Measurements from ENCODE around the gene PTGER4. TPM values are rescaled to one million over a fixed set of nuclear protein-coding genes. Genes with fewer than 3 reads are reported as not detected.

PTGER4 gene
- total RNA-seq, 2 donors from 2014 or later, result 25.9 to 38.9 TPM

DNA sequence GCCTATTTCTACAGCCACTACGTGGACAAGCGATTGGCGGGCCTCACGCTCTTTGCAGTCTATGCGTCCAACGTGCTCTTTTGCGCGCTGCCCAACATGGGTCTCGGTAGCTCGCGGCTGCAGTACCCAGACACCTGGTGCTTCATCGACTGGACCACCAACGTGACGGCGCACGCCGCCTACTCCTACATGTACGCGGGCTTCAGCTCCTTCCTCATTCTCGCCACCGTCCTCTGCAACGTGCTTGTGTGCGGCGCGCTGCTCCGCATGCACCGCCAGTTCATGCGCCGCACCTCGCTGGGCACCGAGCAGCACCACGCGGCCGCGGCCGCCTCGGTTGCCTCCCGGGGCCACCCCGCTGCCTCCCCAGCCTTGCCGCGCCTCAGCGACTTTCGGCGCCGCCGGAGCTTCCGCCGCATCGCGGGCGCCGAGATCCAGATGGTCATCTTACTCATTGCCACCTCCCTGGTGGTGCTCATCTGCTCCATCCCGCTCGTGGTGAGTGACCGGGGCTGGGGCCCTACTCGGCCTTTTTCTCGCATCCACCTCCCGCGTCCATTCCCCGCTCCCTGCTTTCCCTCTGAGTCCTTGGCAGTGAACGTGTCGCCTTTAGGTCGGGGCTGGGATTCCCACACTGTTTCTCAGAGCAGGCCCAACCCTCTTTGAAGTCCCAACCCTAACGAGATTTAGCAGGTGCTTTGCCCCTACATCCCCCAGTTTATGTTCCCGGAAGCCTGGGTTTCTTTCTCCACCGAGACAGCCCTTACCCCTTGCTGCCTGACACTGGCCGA is 1.8 kb downstream of the PTGER4 start:
- Histone ChIP-seq H3K4me3 (peak overlapping the region; percentile 24 to 95), H3K9me3 (no peaks in the 10 kb centered on the region), H3K36me3 (replicated peaks in 1 of 2; ENCODE audit: insufficient read depth in 1 of 2, low read depth in 2 of 2) (no peaks in the 10 kb centered on the region), H3K4me1 (peaks cover 20% of the 10 kb centered on the region), H3K27ac (peak overlapping the region; percentile 37 to 95 (median 89)), H3K27me3 (no peaks in the 10 kb centered on the region)
- DNase-seq (peak; percentile 29 to 51 (median 42)), ATAC-seq (no peak)
- TF ChIP-seq CTCF (IDR thresholded peaks at IDR 0.05) (no peak), POLR2A (IDR thresholded peaks at IDR 0.05) (peak in 2 of 3 donors; percentile 17 to 21)
- intact Hi-C loops (cut with DNase I), result loop anchor here (5.0 kb wide), 1 partner anchor 969 kb away; no protein-coding TSS in a partner anchor
- WGBS, 2 donors, result 3 to 10% methylated on average over 42 to 59 of the region's 67 CpGs

DNA sequence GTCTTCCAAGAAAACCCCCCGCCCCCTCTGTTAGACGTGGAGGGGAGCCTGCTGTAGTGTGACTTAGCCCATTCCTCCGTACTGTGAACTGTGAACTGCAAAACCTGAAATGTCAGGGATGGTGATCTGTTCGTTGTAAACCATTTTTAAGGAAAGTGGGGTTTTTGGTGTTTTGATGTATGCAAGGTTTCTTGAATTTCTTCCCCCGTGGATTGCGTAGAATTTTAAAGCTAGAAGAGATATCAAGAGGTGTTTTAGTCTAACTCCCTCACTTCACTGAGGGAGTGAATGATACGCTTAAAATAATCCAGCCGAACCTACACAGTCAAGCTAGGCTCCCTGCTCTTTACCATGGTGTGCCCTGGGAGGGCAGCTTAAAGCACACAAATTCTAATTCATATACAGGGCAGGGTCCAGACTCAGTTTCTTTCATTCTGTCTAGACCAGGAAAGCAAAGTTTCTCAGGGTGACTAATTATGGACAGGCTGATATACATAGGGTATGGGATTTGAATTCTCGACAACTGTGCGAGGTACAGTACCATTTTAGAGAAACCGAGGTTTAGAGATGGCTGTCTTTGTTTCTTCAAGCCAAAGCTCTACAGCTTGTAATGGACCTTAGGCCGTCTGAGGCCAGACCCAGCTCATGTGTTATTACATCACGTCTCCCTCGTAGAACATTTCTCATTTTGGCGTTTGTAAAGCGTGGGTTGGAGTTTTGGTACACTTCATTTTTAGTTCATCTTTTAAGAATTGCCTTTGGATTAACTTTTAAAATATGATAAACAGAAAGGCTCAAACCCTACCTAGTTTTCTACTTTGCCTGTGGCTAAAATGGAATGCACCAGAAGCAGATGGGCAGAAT is 2.7 kb downstream of the PTGER4 start:
- peak overlapping the region; percentile 37 to 95 (median 89) for H3K27ac ChIP-seq
- TF ChIP-seq CTCF (IDR thresholded peaks at IDR 0.05), result no peak
- peak in 1 of 3 donors; percentile 26 for TF ChIP-seq POLR2A (IDR thresholded peaks at IDR 0.05)
- H3K9me3 ChIP-seq, result no peaks in the 10 kb centered on the region
- DNase-seq (peak; percentile 22 to 55 (median 38)), ATAC-seq (no peak)
- no peaks in the 10 kb centered on the region for H3K27me3 ChIP-seq
- no peaks in the 10 kb centered on the region for H3K36me3 ChIP-seq (replicated peaks in 1 of 2; ENCODE audit: insufficient read depth in 1 of 2, low read depth in 2 of 2)
- intact Hi-C loops (cut with DNase I), result loop anchor here (5.0 kb wide), 1 partner anchor 970 kb away; no protein-coding TSS in a partner anchor
- peaks cover 20% of the 10 kb centered on the region for H3K4me1 ChIP-seq
- 24 to 39% methylated on average over 16 of the region's 16 CpGs for WGBS, 2 donors
- peak overlapping the region; percentile 24 to 95 for H3K4me3 ChIP-seq

DNA sequence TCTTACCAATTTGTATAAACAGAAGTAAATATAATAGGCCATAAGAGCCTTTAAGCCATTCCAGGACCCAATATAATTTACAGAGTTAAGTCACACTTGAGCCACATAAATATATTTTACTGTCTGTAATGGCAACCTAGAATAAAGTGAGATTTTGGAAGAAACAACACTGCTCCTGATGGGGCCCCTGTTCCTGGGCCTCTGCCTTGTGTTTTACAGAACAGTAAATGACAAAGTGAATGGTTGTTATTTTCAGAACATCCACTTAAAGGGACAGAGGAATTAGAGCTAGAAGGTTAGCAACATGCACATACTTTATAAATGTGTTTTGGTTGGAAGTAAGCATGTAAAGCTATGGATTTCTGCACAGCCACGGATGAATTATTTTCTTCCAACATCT is 3.6 kb downstream of the PTGER4 start:
- H3K36me3 ChIP-seq (replicated peaks in 1 of 2; ENCODE audit: insufficient read depth in 1 of 2, low read depth in 2 of 2), result no peaks in the 10 kb centered on the region
- DNase-seq (no peak), ATAC-seq (no peak)
- peaks cover 27% of the 10 kb centered on the region for H3K4me1 ChIP-seq
- peak overlapping the region in 1 of 2 donors; percentile 95 for H3K4me3 ChIP-seq
- no peaks in the 10 kb centered on the region for H3K9me3 ChIP-seq
- intact Hi-C loops (cut with DNase I), result loop anchor here (5.0 kb wide), 1 partner anchor 971 kb away; no protein-coding TSS in a partner anchor
- no peaks in the 10 kb centered on the region for H3K27me3 ChIP-seq
- peak overlapping the region in 3 of 4 donors; percentile 85 to 95 (median 93) for H3K27ac ChIP-seq
- 19 to 23% methylated on average over 1 of the region's 1 CpG for WGBS, 2 donors
- TF ChIP-seq POLR2A (IDR thresholded peaks at IDR 0.05), result no peak
- no peak for TF ChIP-seq CTCF (IDR thresholded peaks at IDR 0.05)

DNA sequence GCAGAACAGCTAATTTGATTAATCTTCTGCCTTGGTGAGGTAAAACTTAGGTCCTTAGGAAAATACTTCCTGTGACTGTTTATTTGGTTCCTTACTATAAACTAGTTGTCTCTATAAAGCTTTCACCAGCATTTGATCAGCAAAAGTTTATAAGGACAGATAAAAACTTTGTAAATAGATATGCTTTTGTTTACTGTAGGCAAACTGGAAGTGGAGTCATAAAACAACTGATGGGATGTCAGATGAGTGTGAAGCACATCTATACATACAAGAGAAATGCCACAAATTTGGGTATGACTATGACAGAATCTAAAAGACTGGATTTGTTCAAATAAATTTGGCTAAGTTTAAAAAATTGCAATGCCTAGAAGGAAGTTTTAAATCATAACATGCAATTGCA is 5.5 kb downstream of the PTGER4 start:
- intact Hi-C loops (cut with DNase I), result no loop called here
- Histone ChIP-seq H3K4me3 (peak overlapping the region in 1 of 2 donors; percentile 11), H3K27ac (peak overlapping the region in 3 of 4 donors; percentile 33 to 95 (median 50)), H3K9me3 (no peaks in the 10 kb centered on the region), H3K4me1 (peaks cover 44% of the 10 kb centered on the region), H3K36me3 (replicated peaks in 1 of 2; ENCODE audit: insufficient read depth in 1 of 2, low read depth in 2 of 2) (peaks cover 0 to 2% of the 10 kb centered on the region in 2 donors), H3K27me3 (no peaks in the 10 kb centered on the region)
- ATAC-seq (no peak), DNase-seq (no peak)
- TF ChIP-seq CTCF (IDR thresholded peaks at IDR 0.05), result no peak
- TF ChIP-seq POLR2A (IDR thresholded peaks at IDR 0.05), result no peak
